Stimulated activated naive CD8-positive, alpha-beta T cell treated with anti-CD3 and anti-CD28 coated beads, Interleukin-15, amount 100 ng/mL, for 72 hours (primary cell): ENCODE results near the gene PLEKHA8.

Experiments used
- ATAC-seq: fragments of 150-1000 bp; cut with Tn5 transposase; 2 replicates; pipeline ENCODE4 v1.10.0; 2021; ENCODE audit warnings: mild to moderate bottlenecking, moderate library complexity
- DNase-seq, 2 donors: peaks; one replicate each; pipeline ENCODE4 v3.0.0; 2021 to 2022
- H3K27ac Mint-ChIP-seq, 2 donors: one replicate each; pipeline ENCODE4 v1.8.0; 2022; ENCODE audit warnings: mild to moderate bottlenecking in 2 of 2, mixed read lengths in 2 of 2, moderate library complexity in 2 of 2
- H3K27me3 Mint-ChIP-seq: one replicate; pipeline ENCODE4 v1.8.0; 2022; ENCODE audit warnings: mixed read lengths
- H3K4me1 Mint-ChIP-seq: one replicate; pipeline ENCODE4 v1.8.0; 2022; ENCODE audit warnings: mild to moderate bottlenecking, mixed read lengths
- H3K4me3 Mint-ChIP-seq, 2 donors: one replicate each; pipeline ENCODE4 v1.8.0; 2022; ENCODE audit warnings: mild to moderate bottlenecking in 2 of 2, mixed read lengths in 2 of 2, moderate library complexity in 1 of 2
- H3K9me3 Mint-ChIP-seq, 2 donors: one replicate each; pipeline ENCODE4 v1.8.0; 2022; ENCODE audit warnings: mixed read lengths in 2 of 2

PLEKHA8 gene

GRCh38 chr7:30010021-30010420, 18.2 kb upstream of the PLEKHA8 start:
- H3K4me3 Mint-ChIP-seq, result no peak overlapping the region
- no peaks in the 10 kb centered on the region for H3K4me1 Mint-ChIP-seq
- no peak for ATAC-seq
- no peaks in the 10 kb centered on the region for H3K27me3 Mint-ChIP-seq
- H3K9me3 Mint-ChIP-seq, result no peaks in the 10 kb centered on the region
- no peak overlapping the region for H3K27ac Mint-ChIP-seq
- no peak for DNase-seq

GRCh38 chr7:30012757-30013156, 15.5 kb upstream of the PLEKHA8 start:
- Mint-ChIP-seq H3K9me3 (no peaks in the 10 kb centered on the region), H3K4me1 (no peaks in the 10 kb centered on the region), H3K27me3 (no peaks in the 10 kb centered on the region), H3K4me3 (no peak overlapping the region), H3K27ac (no peak overlapping the region)
- no peak for ATAC-seq
- DNase-seq, result no peak

- Mint-ChIP-seq H3K4me3 (no peak overlapping the region), H3K9me3 (no peaks in the 10 kb centered on the region), H3K27me3 (no peaks in the 10 kb centered on the region), H3K4me1 (peaks cover 9% of the 10 kb centered on the region), H3K27ac (no peak overlapping the region)
- no peak for ATAC-seq
- no peak for DNase-seq
Measured at GRCh38 chr7:30018451-30018850, 9.8 kb upstream of the PLEKHA8 start.

GRCh38 chr7:30019387-30019786, 8.8 kb upstream of the PLEKHA8 start:
- peaks cover 14% of the 10 kb centered on the region for H3K4me1 Mint-ChIP-seq
- ATAC-seq, result no peak
- H3K27me3 Mint-ChIP-seq, result no peaks in the 10 kb centered on the region
- no peak overlapping the region for H3K27ac Mint-ChIP-seq
- DNase-seq, result no peak
- H3K9me3 Mint-ChIP-seq, result no peaks in the 10 kb centered on the region
- no peak overlapping the region for H3K4me3 Mint-ChIP-seq

GRCh38 chr7:30019960-30020359, 8.3 kb upstream of the PLEKHA8 start:
- peaks cover 20% of the 10 kb centered on the region for H3K4me1 Mint-ChIP-seq
- H3K27ac Mint-ChIP-seq, result no peak overlapping the region
- no peak for ATAC-seq
- no peaks in the 10 kb centered on the region for H3K27me3 Mint-ChIP-seq
- H3K4me3 Mint-ChIP-seq, result no peak overlapping the region
- no peak for DNase-seq
- no peaks in the 10 kb centered on the region for H3K9me3 Mint-ChIP-seq

GRCh38 chr7:30020535-30020934, 7.7 kb upstream of the PLEKHA8 start:
- no peaks in the 10 kb centered on the region for H3K9me3 Mint-ChIP-seq
- H3K4me3 Mint-ChIP-seq, result no peak overlapping the region
- no peaks in the 10 kb centered on the region for H3K27me3 Mint-ChIP-seq
- DNase-seq (no peak), ATAC-seq (no peak)
- peaks cover 26% of the 10 kb centered on the region for H3K4me1 Mint-ChIP-seq
- H3K27ac Mint-ChIP-seq, result no peak overlapping the region

GRCh38 chr7:30022991-30023390, 5.2 kb upstream of the PLEKHA8 start:
- peaks cover 29% of the 10 kb centered on the region for H3K4me1 Mint-ChIP-seq
- H3K27ac Mint-ChIP-seq, result no peak overlapping the region
- H3K9me3 Mint-ChIP-seq, result no peaks in the 10 kb centered on the region
- ATAC-seq (no peak), DNase-seq (no peak)
- H3K27me3 Mint-ChIP-seq, result no peaks in the 10 kb centered on the region
- no peak overlapping the region for H3K4me3 Mint-ChIP-seq

- Mint-ChIP-seq H3K27ac (no peak overlapping the region), H3K27me3 (no peaks in the 10 kb centered on the region), H3K4me3 (no peak overlapping the region), H3K4me1 (peaks cover 29% of the 10 kb centered on the region), H3K9me3 (no peaks in the 10 kb centered on the region)
- ATAC-seq (no peak), DNase-seq (no peak)
Measured at GRCh38 chr7:30023524-30023923, 4.7 kb upstream of the PLEKHA8 start.

- no peaks in the 10 kb centered on the region for H3K27me3 Mint-ChIP-seq
- peaks cover 22% of the 10 kb centered on the region for H3K4me1 Mint-ChIP-seq
- peak within 1 kb of the TSS; percentile 94 to 96 for H3K27ac Mint-ChIP-seq
- DNase-seq (peak; percentile 87 to 95), ATAC-seq (peak; percentile 88)
- H3K4me3 Mint-ChIP-seq, result no peak within 1 kb of the TSS
- H3K9me3 Mint-ChIP-seq, result no peaks in the 10 kb centered on the region
Measured at GRCh38 chr7:30026229-30027064, 1.8 kb upstream of the PLEKHA8 start, which contains the start of gene FKBP14. Gene FKBP14 (minus strand): TSS chr7:30026702. CDS start chr7:30026508, 194 bp downstream.

- peak in 1 of 2 donors; percentile 33 for DNase-seq
- H3K9me3 Mint-ChIP-seq, result no peaks in the 10 kb centered on the region
- no peak overlapping the region for H3K4me3 Mint-ChIP-seq
- peak; percentile 31 for ATAC-seq
- no peaks in the 10 kb centered on the region for H3K27me3 Mint-ChIP-seq
- H3K4me1 Mint-ChIP-seq, result peaks cover 22% of the 10 kb centered on the region
- peak overlapping the region; percentile 94 to 96 for H3K27ac Mint-ChIP-seq
Measured at GRCh38 chr7:30027065-30027456, 1.2 kb upstream of the PLEKHA8 start.

- no peak for ATAC-seq
- no peaks in the 10 kb centered on the region for H3K27me3 Mint-ChIP-seq
- H3K4me1 Mint-ChIP-seq, result peaks cover 22% of the 10 kb centered on the region
- H3K9me3 Mint-ChIP-seq, result no peaks in the 10 kb centered on the region
- H3K4me3 Mint-ChIP-seq, result no peak overlapping the region
- DNase-seq, result no peak
- peak overlapping the region; percentile 45 to 94 for H3K27ac Mint-ChIP-seq
Measured at GRCh38 chr7:30027740-30028215, 434 bp upstream of the PLEKHA8 start.

GRCh38 chr7:30028749-30029635, 780 bp downstream of the PLEKHA8 start:
- Mint-ChIP-seq H3K27me3 (no peaks in the 10 kb centered on the region), H3K4me3 (no peak overlapping the region), H3K27ac (peak overlapping the region in 1 of 2 donors; percentile 74), H3K9me3 (no peaks in the 10 kb centered on the region), H3K4me1 (peaks cover 16% of the 10 kb centered on the region)
- ATAC-seq (peak; percentile 24), DNase-seq (peak in 1 of 2 donors; percentile 31)

GRCh38 chr7:30029696-30030095, 1.5 kb downstream of the PLEKHA8 start:
- no peaks in the 10 kb centered on the region for H3K27me3 Mint-ChIP-seq
- no peak for ATAC-seq
- H3K4me3 Mint-ChIP-seq, result no peak overlapping the region
- no peak overlapping the region for H3K27ac Mint-ChIP-seq
- DNase-seq, result peak in 1 of 2 donors; percentile 28
- H3K9me3 Mint-ChIP-seq, result no peaks in the 10 kb centered on the region
- peaks cover 11% of the 10 kb centered on the region for H3K4me1 Mint-ChIP-seq

- H3K4me1 Mint-ChIP-seq, result no peaks in the 10 kb centered on the region
- H3K27me3 Mint-ChIP-seq, result no peaks in the 10 kb centered on the region
- ATAC-seq, result no peak
- no peak overlapping the region for H3K27ac Mint-ChIP-seq
- no peaks in the 10 kb centered on the region for H3K9me3 Mint-ChIP-seq
- no peak for DNase-seq
- no peak overlapping the region for H3K4me3 Mint-ChIP-seq
Measured at GRCh38 chr7:30032310-30033125, 4.3 kb downstream of the PLEKHA8 start.

- H3K4me1 Mint-ChIP-seq, result peaks cover under 1% of the 10 kb centered on the region
- ATAC-seq (no peak), DNase-seq (no peak)
- H3K9me3 Mint-ChIP-seq, result no peaks in the 10 kb centered on the region
- H3K27me3 Mint-ChIP-seq, result no peaks in the 10 kb centered on the region
- H3K27ac Mint-ChIP-seq, result no peak overlapping the region
- H3K4me3 Mint-ChIP-seq, result no peak overlapping the region
Measured at GRCh38 chr7:30034501-30034900, 6.3 kb downstream of the PLEKHA8 start.
